Measurements from ENCODE around the gene CDO1.

GRCh38 chr5:115787426-115787825, 29.0 kb downstream of the CDO1 start:
- TF ChIP-seq CTCF (IDR thresholded peaks at IDR 0.05) = no peak
- TF ChIP-seq POLR2A (IDR thresholded peaks at IDR 0.05) = no peak
